Cardiac muscle cell (in vitro differentiated cells and primary cell): ENCODE measurements around the gene CLTA. TPM values are rescaled to one million over a fixed set of nuclear protein-coding genes. Genes with fewer than 3 reads are reported as not detected.
"Not testable (repeated sequence)": the region's sequence is repeated elsewhere in the genome, so short reads cannot be mapped to it uniquely, and the experiment has no call there.

Experiments
- DNase-seq, 2 donors: peaks; one replicate each; pipeline versions ENCODE4 v3.0.0 to v3.0.0-alpha.2; 2010 to 2017; ENCODE audit warnings: low read depth in 1 of 2, low spot score in 1 of 2
- H3K27ac ChIP-seq: fragments of 200-600 bp; sonication (generic); 2 replicates; pipeline ENCODE4 v1.5.1; 2016
- H3K27me3 ChIP-seq: fragments of 200-600 bp; sonication (generic); 2 replicates; pipeline ENCODE4 v1.6.0; 2016; ENCODE audit warnings: control low read depth
- H3K36me3 ChIP-seq: fragments of 200-600 bp; sonication (generic); 2 replicates; pipeline ENCODE4 v1.5.1; 2016; ENCODE audit warnings: control low read depth
- H3K4me1 ChIP-seq: fragments of 200-600 bp; sonication (generic); 2 replicates; pipeline ENCODE4 v1.8.1; 2017; ENCODE audit warnings: low read depth, mild to moderate bottlenecking, mixed run types
- H3K4me3 ChIP-seq: fragments of 200-600 bp; sonication (generic); 2 replicates; pipeline ENCODE4 v1.5.1; 2016; ENCODE audit warnings: mild to moderate bottlenecking
- H3K9me3 ChIP-seq: fragments of 200-600 bp; sonication (generic); 2 replicates; pipeline ENCODE4 v1.5.1; 2017; ENCODE audit warnings: low read depth, mild to moderate bottlenecking, control low read depth
- polyA plus RNA-seq: library from polyadenylated mRNA; unstranded; fragments of >200 nt; fragmentation: Nextera tagmentation; extraction: Ambion mirVana; gene quantifications from 2 replicates; pipeline ENCODE4 v1.2.1, GENCODE V29; 2016
- total RNA-seq: library from RNA; depleted of rRNA; stranded (reverse); fragments of >200 nt; gene quantifications from 2 replicates; pipeline ENCODE4 v1.2.3, GENCODE V29; 2016
- TF ChIP-seq, protein P1 (sequence below): IDR thresholded peaks from 2 replicates; pipeline ENCODE4 v1.5.1; 2012; ENCODE audit warnings: low read depth, mild to moderate bottlenecking, low read length

CLTA gene
- total and polyA plus RNA-seq, 2 experiments from 2014 or later = 147 to 236 TPM

GRCh38 chr9:36154331-36154952 lies 36.3 kb upstream of the CLTA start:
- H3K36me3 ChIP-seq = no peaks in the 10 kb centered on the region

DNA sequence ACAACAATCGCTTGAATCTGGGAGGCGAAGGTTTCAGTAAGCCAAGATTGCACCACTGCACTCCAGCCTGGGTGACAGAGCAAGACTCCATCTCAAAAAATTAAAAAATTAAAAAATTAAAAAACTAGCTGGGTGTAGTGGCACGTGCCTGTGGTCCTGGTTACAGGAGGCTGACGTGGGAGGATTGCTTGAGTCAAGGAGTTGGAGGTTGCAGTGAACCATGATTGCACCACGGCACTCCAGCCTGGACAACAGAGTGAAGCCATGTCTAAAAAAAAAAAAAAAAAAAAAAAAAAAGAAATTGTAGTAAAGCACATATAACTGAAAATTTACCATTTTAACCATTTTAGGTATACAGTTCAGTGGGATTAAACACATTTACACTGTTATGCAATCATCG lies 34.6 kb upstream of the CLTA start:
- Histone ChIP-seq H3K27me3 (no peaks in the 10 kb centered on the region), H3K4me1 (peaks cover 7% of the 10 kb centered on the region), H3K9me3 (no peaks in the 10 kb centered on the region), H3K4me3 (no peak overlapping the region), H3K36me3 (no peaks in the 10 kb centered on the region), H3K27ac (no peak overlapping the region)
- TF ChIP-seq, protein P1, sequence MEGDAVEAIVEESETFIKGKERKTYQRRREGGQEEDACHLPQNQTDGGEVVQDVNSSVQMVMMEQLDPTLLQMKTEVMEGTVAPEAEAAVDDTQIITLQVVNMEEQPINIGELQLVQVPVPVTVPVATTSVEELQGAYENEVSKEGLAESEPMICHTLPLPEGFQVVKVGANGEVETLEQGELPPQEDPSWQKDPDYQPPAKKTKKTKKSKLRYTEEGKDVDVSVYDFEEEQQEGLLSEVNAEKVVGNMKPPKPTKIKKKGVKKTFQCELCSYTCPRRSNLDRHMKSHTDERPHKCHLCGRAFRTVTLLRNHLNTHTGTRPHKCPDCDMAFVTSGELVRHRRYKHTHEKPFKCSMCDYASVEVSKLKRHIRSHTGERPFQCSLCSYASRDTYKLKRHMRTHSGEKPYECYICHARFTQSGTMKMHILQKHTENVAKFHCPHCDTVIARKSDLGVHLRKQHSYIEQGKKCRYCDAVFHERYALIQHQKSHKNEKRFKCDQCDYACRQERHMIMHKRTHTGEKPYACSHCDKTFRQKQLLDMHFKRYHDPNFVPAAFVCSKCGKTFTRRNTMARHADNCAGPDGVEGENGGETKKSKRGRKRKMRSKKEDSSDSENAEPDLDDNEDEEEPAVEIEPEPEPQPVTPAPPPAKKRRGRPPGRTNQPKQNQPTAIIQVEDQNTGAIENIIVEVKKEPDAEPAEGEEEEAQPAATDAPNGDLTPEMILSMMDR = no peak
- DNase-seq = no peak

More at GRCh38 chr9:36154331-36154952, 36.3 kb upstream of the CLTA start:
- Histone ChIP-seq H3K4me1 (peaks cover 7% of the 10 kb centered on the region), H3K27ac (peak overlapping the region; percentile 71), H3K27me3 (no peaks in the 10 kb centered on the region), H3K9me3 (no peaks in the 10 kb centered on the region), H3K4me3 (no peak overlapping the region)
- DNase-seq = peak; percentile 16 to 89
- TF ChIP-seq, protein P1 = no peak

DNA sequence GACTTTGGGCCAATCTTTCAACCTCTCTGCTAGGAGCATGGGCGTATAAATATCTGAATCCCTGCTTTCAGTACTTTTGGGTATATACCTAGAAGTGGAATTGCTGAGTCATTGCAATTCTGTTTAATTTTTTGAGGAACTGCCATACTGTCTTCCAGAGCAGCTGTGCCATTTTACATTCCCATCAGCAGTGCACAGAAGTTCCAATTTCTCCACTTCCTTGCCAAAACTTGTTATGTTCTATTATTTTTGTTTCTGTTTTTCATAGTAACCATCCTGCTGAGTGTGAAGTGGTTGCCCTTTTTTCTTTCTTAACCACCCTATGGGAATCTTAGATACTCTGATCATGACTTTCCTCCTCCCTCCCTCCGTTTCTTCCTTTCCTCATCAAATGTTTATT lies 32.6 kb upstream of the CLTA start:
- H3K4me3 ChIP-seq = no peak overlapping the region
- H3K36me3 ChIP-seq = no peaks in the 10 kb centered on the region
- no peaks in the 10 kb centered on the region for H3K27me3 ChIP-seq
- TF ChIP-seq, protein P1 = no peak
- peaks cover 14% of the 10 kb centered on the region for H3K4me1 ChIP-seq
- no peaks in the 10 kb centered on the region for H3K9me3 ChIP-seq
- no peak overlapping the region for H3K27ac ChIP-seq
- DNase-seq = peak in 1 of 2 donors; percentile 82

DNA sequence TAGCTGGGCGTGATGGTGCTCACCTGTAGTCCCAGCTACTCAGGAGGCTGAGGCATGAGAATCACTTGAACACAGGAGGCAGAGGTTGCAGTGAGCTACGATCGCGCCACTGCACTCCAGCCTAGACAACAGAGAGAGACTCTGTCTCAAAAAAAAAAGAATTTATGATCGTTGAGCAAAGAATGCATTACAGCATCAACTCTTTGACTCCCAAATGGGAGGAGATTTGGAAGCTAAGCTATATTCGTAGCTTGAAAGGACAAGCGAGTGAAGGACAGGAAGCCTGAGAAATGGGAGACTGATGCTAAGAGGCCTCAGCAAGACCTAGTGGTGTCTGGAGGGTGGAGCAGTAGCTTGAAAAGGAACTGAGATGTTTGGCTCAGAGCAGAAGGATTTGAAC lies 31.8 kb upstream of the CLTA start:
- peak in 1 of 2 donors; percentile 33 for DNase-seq
- Histone ChIP-seq H3K9me3 (no peaks in the 10 kb centered on the region), H3K27ac (no peak overlapping the region), H3K27me3 (no peaks in the 10 kb centered on the region), H3K4me3 (no peak overlapping the region), H3K36me3 (no peaks in the 10 kb centered on the region), H3K4me1 (peaks cover 22% of the 10 kb centered on the region)
- TF ChIP-seq, protein P1 = no peak

GRCh38 chr9:36159509-36159908 lies 31.2 kb upstream of the CLTA start:
- H3K4me1 ChIP-seq = peaks cover 21% of the 10 kb centered on the region
- not testable (repeated sequence) for H3K27ac ChIP-seq, H3K36me3 ChIP-seq, H3K9me3 ChIP-seq, H3K4me3 ChIP-seq, H3K27me3 ChIP-seq, DNase-seq

- H3K27ac ChIP-seq, H3K27me3 ChIP-seq, H3K36me3 ChIP-seq: not testable (repeated sequence)
Measured at GRCh38 chr9:36160126-36160525, 30.6 kb upstream of the CLTA start.

More at GRCh38 chr9:36160126-36160525, 30.6 kb upstream of the CLTA start:
- H3K9me3 ChIP-seq, DNase-seq, H3K4me3 ChIP-seq: not testable (repeated sequence)
- H3K4me1 ChIP-seq = peaks cover 15% of the 10 kb centered on the region
